ENCODE measurements around the gene DAPK2. TPM values are rescaled to one million over a fixed set of nuclear protein-coding genes. Genes with fewer than 3 reads are reported as not detected.

Gene DAPK2
- total RNA-seq, 1 experiment from 2014 or later, result 2.3 TPM

GRCh38 chr15:63880744-63881143 lies 165.5 kb downstream of the DAPK2 start:
- no peak for DNase-seq (ENCODE audit: low spot score)
- TF ChIP-seq GRHL2 (CRISPR knock-in tag; IDR thresholded peaks at IDR 0.05; ENCODE audit: insufficient replicate concordance, severe bottlenecking), result no peak
- TF ChIP-seq ZNF317 (CRISPR knock-in tag; IDR thresholded peaks at IDR 0.05; ENCODE audit: borderline replicate concordance, low read depth), result no peak
- no peak for TF ChIP-seq RELA (CRISPR knock-in tag; IDR thresholded peaks at IDR 0.05; ENCODE audit: borderline replicate concordance)
- TF ChIP-seq OVOL2 (CRISPR knock-in tag; IDR thresholded peaks at IDR 0.05; ENCODE audit: borderline replicate concordance), result no peak
- no peak for TF ChIP-seq ZMAT4 (CRISPR knock-in tag; IDR thresholded peaks at IDR 0.05)
- no peak for TF ChIP-seq E2F4 (CRISPR knock-in tag; IDR thresholded peaks at IDR 0.05; ENCODE audit: borderline replicate concordance, low read depth)
- TF ChIP-seq NR3C1 (CRISPR knock-in tag; conservative IDR thresholded peaks at IDR 0.05; ENCODE audit: low read depth), result no peak
- ChIA-PET POLR2A (no interaction called here), CTCF (no interaction called here)
- ATAC-seq, result no peak
- no peaks in the 10 kb centered on the region for H3K9me3 Mint-ChIP-seq
- H3K27me3 Mint-ChIP-seq (ENCODE audit: low read depth), result no peaks in the 10 kb centered on the region
- no peaks in the 10 kb centered on the region for H3K36me3 Mint-ChIP-seq
- no peak overlapping the region for H3K4me3 Mint-ChIP-seq
- H3K27ac Mint-ChIP-seq, result no peak overlapping the region
- peaks cover 21% of the 10 kb centered on the region for H3K4me1 Mint-ChIP-seq

GRCh38 chr15:63879995-63880394 lies 166.3 kb downstream of the DAPK2 start:
- no peak for DNase-seq (ENCODE audit: low spot score)
- Mint-ChIP-seq H3K9me3 (no peaks in the 10 kb centered on the region), H3K36me3 (no peaks in the 10 kb centered on the region), H3K27ac (no peak overlapping the region), H3K4me3 (no peak overlapping the region), H3K27me3 (ENCODE audit: low read depth) (no peaks in the 10 kb centered on the region), H3K4me1 (peaks cover 21% of the 10 kb centered on the region)
- ChIA-PET CTCF (interaction anchor here (0.8 kb wide), 1 partner anchor 65 kb away, joined by 6 read pairs; no protein-coding TSS in a partner anchor), POLR2A (interaction anchor here (0.7 kb wide), 1 partner anchor 265 kb away, joined by 4 read pairs; no protein-coding TSS in a partner anchor)
- no peak for TF ChIP-seq CBFB (CRISPR knock-in tag; IDR thresholded peaks at IDR 0.05; ENCODE audit: low read depth)
- TF ChIP-seq ARID4B (CRISPR knock-in tag; IDR thresholded peaks at IDR 0.05; ENCODE audit: borderline replicate concordance), result no peak
- TF ChIP-seq SP1 (CRISPR knock-in tag; conservative IDR thresholded peaks at IDR 0.05), result no peak
- no peak for TF ChIP-seq SOX15 (CRISPR knock-in tag; IDR thresholded peaks at IDR 0.05)
- no peak for TF ChIP-seq ZNF281 (CRISPR knock-in tag; IDR thresholded peaks at IDR 0.05)
- no peak for TF ChIP-seq ZMAT4 (CRISPR knock-in tag; IDR thresholded peaks at IDR 0.05)
- TF ChIP-seq ELF4 (CRISPR knock-in tag; IDR thresholded peaks at IDR 0.05; ENCODE audit: low read depth), result no peak
- no peak; the same call in 1 of the 2 replicates for ATAC-seq

Measured in WTC11 (cell line).